GM23338 (cell line): Measurements from ENCODE around the gene ANKS1B. TPM values are rescaled to one million over a fixed set of nuclear protein-coding genes. Genes with fewer than 3 reads are reported as not detected.

Experiments
- ATAC-seq: fragments of 200-7000 bp; cut with Tn5 transposase; 3 replicates; pipeline ENCODE4 v1.9.1; 2020
- DNase-seq: peaks from one replicate; pipeline ENCODE4 v3.0.0-alpha.2; 2015; ENCODE audit warnings: low spot score
- H2AFZ ChIP-seq: fragments of 200-600 bp; sonication (generic); 2 replicates; pipeline ENCODE4 v1.8.0; 2016; ENCODE audit warnings: antibody characterized with exemption, mild to moderate bottlenecking, moderate library complexity
- H3F3A ChIP-seq: fragments of 200-600 bp; sonication (generic); replicated peaks from 2 replicates; pipeline ENCODE4 v1.8.0; 2017; ENCODE audit warnings: antibody characterized with exemption, mixed run types, low read depth
- H3K27ac ChIP-seq: fragments of 200-600 bp; sonication (generic); 2 replicates; pipeline ENCODE4 v1.6.1; 2016; ENCODE audit warnings: low read depth
- H3K27me3 ChIP-seq: fragments of 200-600 bp; sonication (generic); 2 replicates; pipeline ENCODE4 v1.8.0; 2016; ENCODE audit warnings: mild to moderate bottlenecking, mixed run types, moderate library complexity; ENCODE audit not compliant: insufficient read depth
- H3K36me3 ChIP-seq: fragments of 200-600 bp; sonication (generic); 2 replicates; pipeline ENCODE4 v1.8.0; 2016; ENCODE audit warnings: mild to moderate bottlenecking; ENCODE audit not compliant: insufficient read depth
- H3K4me1 ChIP-seq: fragments of 200-600 bp; sonication (generic); 2 replicates; pipeline ENCODE4 v1.8.0; 2016; ENCODE audit warnings: mild to moderate bottlenecking, moderate library complexity; ENCODE audit not compliant: insufficient read depth
- H3K4me2 ChIP-seq: fragments of 200-600 bp; sonication (generic); 2 replicates; pipeline ENCODE4 v1.7.1; 2017; ENCODE audit warnings: mixed run types
- H3K4me3 ChIP-seq: fragments of 200-600 bp; sonication (generic); 2 replicates; pipeline ENCODE4 v1.6.1; 2016; ENCODE audit warnings: mixed run types
- H3K79me2 ChIP-seq: fragments of 200-600 bp; sonication (generic); replicated peaks from 2 replicates; pipeline ENCODE4 v1.8.0; 2017; ENCODE audit warnings: mild to moderate bottlenecking; ENCODE audit not compliant: insufficient read depth
- H3K9me2 ChIP-seq: fragments of 200-600 bp; sonication (generic); 2 replicates; pipeline ENCODE4 v1.8.0; 2017; ENCODE audit not compliant: insufficient read depth
- H4K20me1 ChIP-seq: fragments of 200-600 bp; sonication (generic); replicated peaks from 2 replicates; pipeline ENCODE4 v1.8.0; 2017; ENCODE audit warnings: mild to moderate bottlenecking; ENCODE audit not compliant: insufficient read depth
- H3K27ac Mint-ChIP-seq: 2 replicates; pipeline ENCODE4 v1.8.0; 2020; ENCODE audit warnings: inconsistent platforms, mild to moderate bottlenecking, moderate library complexity, mixed read lengths
- H3K27me3 Mint-ChIP-seq: 3 replicates; pipeline ENCODE4 v1.8.0; 2022; ENCODE audit warnings: low read depth, mild to moderate bottlenecking, moderate library complexity, mixed read lengths, inconsistent platforms; ENCODE audit not compliant: insufficient read depth, poor library complexity
- H3K36me3 Mint-ChIP-seq: 3 replicates; pipeline ENCODE4 v1.8.0; 2021; ENCODE audit warnings: low read depth, mild to moderate bottlenecking, inconsistent platforms, moderate library complexity, mixed read lengths
- H3K4me1 Mint-ChIP-seq: 3 replicates; pipeline ENCODE4 v1.8.0; 2020; ENCODE audit warnings: mild to moderate bottlenecking, inconsistent platforms, mixed read lengths
- H3K4me3 Mint-ChIP-seq: 3 replicates; pipeline ENCODE4 v1.8.0; 2021; ENCODE audit warnings: moderate library complexity, mild to moderate bottlenecking, inconsistent platforms, mixed read lengths
- H3K9me3 Mint-ChIP-seq: 3 replicates; pipeline ENCODE4 v1.8.0; 2020; ENCODE audit warnings: moderate library complexity, mild to moderate bottlenecking, inconsistent platforms, mixed read lengths
- CTCF ChIP-seq, 2 experiments: fragments of 200-600 bp in 1 of 2; sonication (generic) in 1 of 2; conservative IDR thresholded peaks; 2 replicates each; pipeline versions ENCODE4 v1.5.1 to v1.6.1; 2016 to 2017; ENCODE audit warnings: antibody characterized with exemption in 2 of 2, low read depth in 2 of 2, mild to moderate bottlenecking in 2 of 2, moderate library complexity in 1 of 2
- EZH2 ChIP-seq: fragments of 200-600 bp; sonication (generic); IDR thresholded peaks from one replicate; pipeline ENCODE4 v1.8.0; 2017; ENCODE audit warnings: antibody characterized with exemption, mild to moderate bottlenecking, low read depth; ENCODE audit not compliant: unreplicated experiment
- STAT1 ChIP-seq: IDR thresholded peaks from one replicate; pipeline ENCODE4 v1.6.1; 2016; ENCODE audit warnings: antibody characterized with exemption; ENCODE audit not compliant: unreplicated experiment
- ZNF114 ChIP-seq: fragments of 250-450 bp; sonication (Bioruptor Pico); IDR thresholded peaks from 2 replicates; pipeline ENCODE4 v1.5.0; 2020; ENCODE audit warnings: mild to moderate bottlenecking, moderate library complexity
- polyA plus RNA-seq: library from polyadenylated mRNA; unstranded; fragments of >200 nt; fragmentation: Nextera tagmentation; extraction: Ambion mirVana; gene quantifications from 2 replicates; pipeline ENCODE4 v1.2.1, GENCODE V29; 2016
- total RNA-seq: library from RNA; depleted of rRNA; stranded (reverse); fragments of >200 nt; shearing (Covaris generic); gene quantifications from 2 replicates; pipeline ENCODE4 v1.2.3, GENCODE V29; 2014
- TF ChIP-seq, protein P1 (sequence below): fragments of 250-450 bp; sonication (Bioruptor Pico); IDR thresholded peaks from 2 replicates; pipeline ENCODE4 v1.5.0; 2020; ENCODE audit warnings: mild to moderate bottlenecking, moderate library complexity
- TF ChIP-seq, protein P2 (sequence below): IDR thresholded peaks from 2 replicates; pipeline ENCODE4 v1.6.1; 2016; ENCODE audit warnings: antibody characterized with exemption
- TF ChIP-seq, protein P3 (sequence below): IDR thresholded peaks from one replicate; pipeline ENCODE4 v1.6.1; 2018; ENCODE audit warnings: antibody characterized with exemption; ENCODE audit not compliant: unreplicated experiment

ANKS1B gene
- total and polyA plus RNA-seq, 2 experiments from 2014 or later: 4.3 to 5.8 TPM

DNA sequence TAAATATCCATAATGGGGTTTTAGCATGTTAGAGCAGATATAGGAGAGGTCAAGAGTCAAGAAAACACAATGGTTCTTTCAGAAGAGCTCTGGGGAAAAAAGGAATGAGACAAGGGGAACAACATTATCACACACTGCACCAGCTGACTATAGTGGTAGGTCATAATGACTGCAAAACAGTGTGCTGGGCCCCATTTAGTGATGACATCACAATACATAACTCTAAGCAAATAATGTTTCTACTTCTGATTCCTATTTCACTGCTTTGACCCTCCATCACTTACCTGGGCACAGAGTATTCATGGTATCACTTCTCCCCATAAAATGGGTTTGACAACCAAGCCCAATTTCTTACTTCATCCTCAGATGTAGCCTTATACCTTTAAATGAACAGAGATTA, 275.1 kb downstream of the ANKS1B start:
- ATAC-seq (no peak), DNase-seq (no peak)
- Mint-ChIP-seq H3K27ac (no peak overlapping the region), H3K4me1 (no peaks in the 10 kb centered on the region), H3K27me3 (peaks cover 2% of the 10 kb centered on the region), H3K4me3 (no peak overlapping the region), H3K9me3 (peaks cover 13% of the 10 kb centered on the region), H3K36me3 (peaks cover 3% of the 10 kb centered on the region)
- Histone ChIP-seq H3K36me3 (no peaks in the 10 kb centered on the region), H3K4me3 (no peak overlapping the region), H3K9me2 (no peaks in the 10 kb centered on the region), H3K4me2 (no peak overlapping the region), H2AFZ (no peak overlapping the region), H3K79me2 (no peaks in the 10 kb centered on the region), H3K4me1 (no peaks in the 10 kb centered on the region), H3K27ac (no peak overlapping the region), H4K20me1 (no peaks in the 10 kb centered on the region), H3F3A (no peaks in the 10 kb centered on the region), H3K27me3 (no peaks in the 10 kb centered on the region)
- TF ChIP-seq EZH2 (no peak), STAT1 (no peak), CTCF (conservative IDR thresholded peaks at IDR 0.05; ENCODE audit: low read depth in 2 of 2) (no peak), ZNF114 (CRISPR knock-in tag) (no peak)
- TF ChIP-seq, protein P1, sequence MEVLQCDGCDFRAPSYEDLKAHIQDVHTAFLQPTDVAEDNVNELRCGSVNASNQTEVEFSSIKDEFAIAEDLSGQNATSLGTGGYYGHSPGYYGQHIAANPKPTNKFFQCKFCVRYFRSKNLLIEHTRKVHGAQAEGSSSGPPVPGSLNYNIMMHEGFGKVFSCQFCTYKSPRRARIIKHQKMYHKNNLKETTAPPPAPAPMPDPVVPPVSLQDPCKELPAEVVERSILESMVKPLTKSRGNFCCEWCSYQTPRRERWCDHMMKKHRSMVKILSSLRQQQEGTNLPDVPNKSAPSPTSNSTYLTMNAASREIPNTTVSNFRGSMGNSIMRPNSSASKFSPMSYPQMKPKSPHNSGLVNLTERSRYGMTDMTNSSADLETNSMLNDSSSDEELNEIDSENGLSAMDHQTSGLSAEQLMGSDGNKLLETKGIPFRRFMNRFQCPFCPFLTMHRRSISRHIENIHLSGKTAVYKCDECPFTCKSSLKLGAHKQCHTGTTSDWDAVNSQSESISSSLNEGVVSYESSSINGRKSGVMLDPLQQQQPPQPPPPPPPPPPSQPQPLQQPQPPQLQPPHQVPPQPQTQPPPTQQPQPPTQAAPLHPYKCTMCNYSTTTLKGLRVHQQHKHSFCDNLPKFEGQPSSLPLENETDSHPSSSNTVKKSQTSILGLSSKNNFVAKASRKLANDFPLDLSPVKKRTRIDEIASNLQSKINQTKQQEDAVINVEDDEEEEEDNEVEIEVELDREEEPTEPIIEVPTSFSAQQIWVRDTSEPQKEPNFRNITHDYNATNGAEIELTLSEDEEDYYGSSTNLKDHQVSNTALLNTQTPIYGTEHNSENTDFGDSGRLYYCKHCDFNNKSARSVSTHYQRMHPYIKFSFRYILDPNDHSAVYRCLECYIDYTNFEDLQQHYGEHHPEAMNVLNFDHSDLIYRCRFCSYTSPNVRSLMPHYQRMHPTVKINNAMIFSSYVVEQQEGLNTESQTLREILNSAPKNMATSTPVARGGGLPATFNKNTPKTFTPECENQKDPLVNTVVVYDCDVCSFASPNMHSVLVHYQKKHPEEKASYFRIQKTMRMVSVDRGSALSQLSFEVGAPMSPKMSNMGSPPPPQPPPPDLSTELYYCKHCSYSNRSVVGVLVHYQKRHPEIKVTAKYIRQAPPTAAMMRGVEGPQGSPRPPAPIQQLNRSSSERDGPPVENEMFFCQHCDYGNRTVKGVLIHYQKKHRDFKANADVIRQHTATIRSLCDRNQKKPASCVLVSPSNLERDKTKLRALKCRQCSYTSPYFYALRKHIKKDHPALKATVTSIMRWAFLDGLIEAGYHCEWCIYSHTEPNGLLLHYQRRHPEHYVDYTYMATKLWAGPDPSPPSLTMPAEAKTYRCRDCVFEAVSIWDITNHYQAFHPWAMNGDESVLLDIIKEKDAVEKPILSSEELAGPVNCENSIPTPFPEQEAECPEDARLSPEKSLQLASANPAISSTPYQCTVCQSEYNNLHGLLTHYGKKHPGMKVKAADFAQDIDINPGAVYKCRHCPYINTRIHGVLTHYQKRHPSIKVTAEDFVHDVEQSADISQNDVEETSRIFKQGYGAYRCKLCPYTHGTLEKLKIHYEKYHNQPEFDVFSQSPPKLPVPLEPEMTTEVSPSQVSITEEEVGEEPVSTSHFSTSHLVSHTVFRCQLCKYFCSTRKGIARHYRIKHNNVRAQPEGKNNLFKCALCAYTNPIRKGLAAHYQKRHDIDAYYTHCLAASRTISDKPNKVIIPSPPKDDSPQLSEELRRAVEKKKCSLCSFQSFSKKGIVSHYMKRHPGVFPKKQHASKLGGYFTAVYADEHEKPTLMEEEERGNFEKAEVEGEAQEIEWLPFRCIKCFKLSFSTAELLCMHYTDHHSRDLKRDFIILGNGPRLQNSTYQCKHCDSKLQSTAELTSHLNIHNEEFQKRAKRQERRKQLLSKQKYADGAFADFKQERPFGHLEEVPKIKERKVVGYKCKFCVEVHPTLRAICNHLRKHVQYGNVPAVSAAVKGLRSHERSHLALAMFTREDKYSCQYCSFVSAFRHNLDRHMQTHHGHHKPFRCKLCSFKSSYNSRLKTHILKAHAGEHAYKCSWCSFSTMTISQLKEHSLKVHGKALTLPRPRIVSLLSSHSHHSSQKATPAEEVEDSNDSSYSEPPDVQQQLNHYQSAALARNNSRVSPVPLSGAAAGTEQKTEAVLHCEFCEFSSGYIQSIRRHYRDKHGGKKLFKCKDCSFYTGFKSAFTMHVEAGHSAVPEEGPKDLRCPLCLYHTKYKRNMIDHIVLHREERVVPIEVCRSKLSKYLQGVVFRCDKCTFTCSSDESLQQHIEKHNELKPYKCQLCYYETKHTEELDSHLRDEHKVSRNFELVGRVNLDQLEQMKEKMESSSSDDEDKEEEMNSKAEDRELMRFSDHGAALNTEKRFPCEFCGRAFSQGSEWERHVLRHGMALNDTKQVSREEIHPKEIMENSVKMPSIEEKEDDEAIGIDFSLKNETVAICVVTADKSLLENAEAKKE (CRISPR knock-in tag): no peak
- TF ChIP-seq, protein P2, sequence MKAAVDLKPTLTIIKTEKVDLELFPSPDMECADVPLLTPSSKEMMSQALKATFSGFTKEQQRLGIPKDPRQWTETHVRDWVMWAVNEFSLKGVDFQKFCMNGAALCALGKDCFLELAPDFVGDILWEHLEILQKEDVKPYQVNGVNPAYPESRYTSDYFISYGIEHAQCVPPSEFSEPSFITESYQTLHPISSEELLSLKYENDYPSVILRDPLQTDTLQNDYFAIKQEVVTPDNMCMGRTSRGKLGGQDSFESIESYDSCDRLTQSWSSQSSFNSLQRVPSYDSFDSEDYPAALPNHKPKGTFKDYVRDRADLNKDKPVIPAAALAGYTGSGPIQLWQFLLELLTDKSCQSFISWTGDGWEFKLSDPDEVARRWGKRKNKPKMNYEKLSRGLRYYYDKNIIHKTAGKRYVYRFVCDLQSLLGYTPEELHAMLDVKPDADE: no peak
- TF ChIP-seq, protein P3, sequence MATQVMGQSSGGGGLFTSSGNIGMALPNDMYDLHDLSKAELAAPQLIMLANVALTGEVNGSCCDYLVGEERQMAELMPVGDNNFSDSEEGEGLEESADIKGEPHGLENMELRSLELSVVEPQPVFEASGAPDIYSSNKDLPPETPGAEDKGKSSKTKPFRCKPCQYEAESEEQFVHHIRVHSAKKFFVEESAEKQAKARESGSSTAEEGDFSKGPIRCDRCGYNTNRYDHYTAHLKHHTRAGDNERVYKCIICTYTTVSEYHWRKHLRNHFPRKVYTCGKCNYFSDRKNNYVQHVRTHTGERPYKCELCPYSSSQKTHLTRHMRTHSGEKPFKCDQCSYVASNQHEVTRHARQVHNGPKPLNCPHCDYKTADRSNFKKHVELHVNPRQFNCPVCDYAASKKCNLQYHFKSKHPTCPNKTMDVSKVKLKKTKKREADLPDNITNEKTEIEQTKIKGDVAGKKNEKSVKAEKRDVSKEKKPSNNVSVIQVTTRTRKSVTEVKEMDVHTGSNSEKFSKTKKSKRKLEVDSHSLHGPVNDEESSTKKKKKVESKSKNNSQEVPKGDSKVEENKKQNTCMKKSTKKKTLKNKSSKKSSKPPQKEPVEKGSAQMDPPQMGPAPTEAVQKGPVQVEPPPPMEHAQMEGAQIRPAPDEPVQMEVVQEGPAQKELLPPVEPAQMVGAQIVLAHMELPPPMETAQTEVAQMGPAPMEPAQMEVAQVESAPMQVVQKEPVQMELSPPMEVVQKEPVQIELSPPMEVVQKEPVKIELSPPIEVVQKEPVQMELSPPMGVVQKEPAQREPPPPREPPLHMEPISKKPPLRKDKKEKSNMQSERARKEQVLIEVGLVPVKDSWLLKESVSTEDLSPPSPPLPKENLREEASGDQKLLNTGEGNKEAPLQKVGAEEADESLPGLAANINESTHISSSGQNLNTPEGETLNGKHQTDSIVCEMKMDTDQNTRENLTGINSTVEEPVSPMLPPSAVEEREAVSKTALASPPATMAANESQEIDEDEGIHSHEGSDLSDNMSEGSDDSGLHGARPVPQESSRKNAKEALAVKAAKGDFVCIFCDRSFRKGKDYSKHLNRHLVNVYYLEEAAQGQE: no peak
